ENCODE data around the gene LOXL4. TPM values are rescaled to one million over a fixed set of nuclear protein-coding genes. Genes with fewer than 3 reads are reported as not detected.

The LOXL4 gene
- total and polyA plus RNA-seq, 2 donors from 2014 or later: 3.4 to 15.1 TPM

- TF ChIP-seq, protein P1, sequence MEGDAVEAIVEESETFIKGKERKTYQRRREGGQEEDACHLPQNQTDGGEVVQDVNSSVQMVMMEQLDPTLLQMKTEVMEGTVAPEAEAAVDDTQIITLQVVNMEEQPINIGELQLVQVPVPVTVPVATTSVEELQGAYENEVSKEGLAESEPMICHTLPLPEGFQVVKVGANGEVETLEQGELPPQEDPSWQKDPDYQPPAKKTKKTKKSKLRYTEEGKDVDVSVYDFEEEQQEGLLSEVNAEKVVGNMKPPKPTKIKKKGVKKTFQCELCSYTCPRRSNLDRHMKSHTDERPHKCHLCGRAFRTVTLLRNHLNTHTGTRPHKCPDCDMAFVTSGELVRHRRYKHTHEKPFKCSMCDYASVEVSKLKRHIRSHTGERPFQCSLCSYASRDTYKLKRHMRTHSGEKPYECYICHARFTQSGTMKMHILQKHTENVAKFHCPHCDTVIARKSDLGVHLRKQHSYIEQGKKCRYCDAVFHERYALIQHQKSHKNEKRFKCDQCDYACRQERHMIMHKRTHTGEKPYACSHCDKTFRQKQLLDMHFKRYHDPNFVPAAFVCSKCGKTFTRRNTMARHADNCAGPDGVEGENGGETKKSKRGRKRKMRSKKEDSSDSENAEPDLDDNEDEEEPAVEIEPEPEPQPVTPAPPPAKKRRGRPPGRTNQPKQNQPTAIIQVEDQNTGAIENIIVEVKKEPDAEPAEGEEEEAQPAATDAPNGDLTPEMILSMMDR (IDR thresholded peaks at IDR 0.05; ENCODE audit: borderline replicate concordance, extremely low read depth, insufficient read depth): no peak
- H3K9ac ChIP-seq (ENCODE audit: low read length in 3 of 3): no peak overlapping the region
- no peaks in the 10 kb centered on the region for H3K9me3 ChIP-seq (ENCODE audit: control insufficient read depth in 2 of 3, insufficient read depth in 1 of 3, low read length in 3 of 3)
- DNase-seq (no peak), FAIRE-seq (no peak)
- no peak overlapping the region for H3K27ac ChIP-seq (ENCODE audit: low read depth in 2 of 2, low read length in 2 of 2)
- no peak overlapping the region for H3K4me3 ChIP-seq (ENCODE audit: low read length in 3 of 3)
- H3K36me3 ChIP-seq (ENCODE audit: control insufficient read depth in 2 of 3, insufficient read depth in 3 of 3, low read length in 3 of 3): peaks cover 0 to 19% (median 18%) of the 10 kb centered on the region in 3 donors
- intact Hi-C loops (cut with DNase I): loop anchor here (10.0 kb wide), 1 partner anchor 53 kb away; no protein-coding TSS in a partner anchor
- no peaks in the 10 kb centered on the region for H3K27me3 ChIP-seq (ENCODE audit: control insufficient read depth, insufficient read depth, low read length)
- H3K4me1 ChIP-seq (ENCODE audit: control insufficient read depth in 2 of 3, insufficient read depth in 2 of 3, low read depth in 1 of 3, low read length in 3 of 3): peaks cover 3 to 19% (median 10%) of the 10 kb centered on the region in 3 donors
These were observed 16.6 kb downstream of the LOXL4 start for GRCh38 chr10:98251399-98251798.

DNA sequence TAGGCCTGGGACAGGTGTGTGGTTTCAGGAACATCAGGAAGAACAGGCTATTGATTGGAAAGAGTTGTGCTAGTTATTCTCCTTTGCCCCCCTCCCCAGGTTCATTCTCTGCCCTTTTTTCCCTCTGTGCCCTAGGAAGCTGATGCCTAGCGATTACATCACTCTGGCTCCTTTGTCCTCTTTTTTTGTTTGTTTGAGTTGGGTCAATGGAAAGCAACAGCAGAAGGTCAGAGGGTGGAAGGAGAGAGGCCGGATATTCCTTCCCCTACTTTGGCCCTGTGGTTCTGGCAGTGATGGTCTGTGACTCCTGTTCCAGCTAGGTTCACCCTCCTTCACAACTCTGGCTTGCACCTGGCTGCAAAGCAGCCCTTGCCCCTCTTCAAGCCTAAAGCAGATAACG lies 18.9 kb downstream of the LOXL4 start:
- FAIRE-seq: no peak
- Histone ChIP-seq H3K36me3 (ENCODE audit: control insufficient read depth in 2 of 3, insufficient read depth in 3 of 3, low read length in 3 of 3) (peaks cover 6 to 30% (median 20%) of the 10 kb centered on the region in 3 donors), H3K9me3 (ENCODE audit: control insufficient read depth in 2 of 3, insufficient read depth in 1 of 3, low read length in 3 of 3) (no peaks in the 10 kb centered on the region), H3K4me3 (ENCODE audit: low read length in 3 of 3) (no peak overlapping the region), H3K9ac (ENCODE audit: low read length in 3 of 3) (no peak overlapping the region), H3K27ac (ENCODE audit: low read depth in 2 of 2, low read length in 2 of 2) (no peak overlapping the region), H3K27me3 (ENCODE audit: control insufficient read depth, insufficient read depth, low read length) (no peaks in the 10 kb centered on the region), H3K4me1 (ENCODE audit: control insufficient read depth in 2 of 3, insufficient read depth in 2 of 3, low read depth in 1 of 3, low read length in 3 of 3) (peaks cover 4 to 15% (median 9%) of the 10 kb centered on the region in 3 donors)
- DNase-seq: no peak
- TF ChIP-seq, protein P1 (IDR thresholded peaks at IDR 0.05; ENCODE audit: borderline replicate concordance, extremely low read depth, insufficient read depth): no peak
- intact Hi-C loops (cut with DNase I): no loop called here

DNA sequence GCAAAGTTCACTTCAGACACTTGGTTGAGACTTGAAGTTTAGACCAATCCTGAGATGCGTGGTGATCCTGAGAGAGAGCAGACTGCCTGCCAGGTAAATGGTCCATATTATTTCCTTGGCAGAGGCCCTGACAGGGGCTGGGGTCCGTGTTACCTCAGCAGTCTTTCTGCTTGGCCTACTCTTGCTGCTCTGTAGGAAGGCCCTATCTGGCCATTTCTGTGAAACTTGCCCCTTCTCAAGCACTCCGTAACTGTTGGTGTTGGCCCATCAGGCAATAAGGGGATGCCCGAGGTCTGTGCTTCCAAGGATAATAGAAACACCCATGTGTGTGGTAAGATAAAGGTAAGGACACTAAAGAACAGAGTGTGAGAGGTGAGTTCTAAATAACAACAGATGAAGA lies 20.0 kb downstream of the LOXL4 start:
- intact Hi-C loops (cut with DNase I): no loop called here
- Histone ChIP-seq H3K27me3 (ENCODE audit: control insufficient read depth, insufficient read depth, low read length) (no peaks in the 10 kb centered on the region), H3K4me1 (ENCODE audit: control insufficient read depth in 2 of 3, insufficient read depth in 2 of 3, low read depth in 1 of 3, low read length in 3 of 3) (peaks cover 4 to 15% (median 9%) of the 10 kb centered on the region in 3 donors), H3K4me3 (ENCODE audit: low read length in 3 of 3) (no peak overlapping the region), H3K36me3 (ENCODE audit: control insufficient read depth in 2 of 3, insufficient read depth in 3 of 3, low read length in 3 of 3) (peaks cover 6 to 30% (median 23%) of the 10 kb centered on the region in 3 donors), H3K27ac (ENCODE audit: low read depth in 2 of 2, low read length in 2 of 2) (no peak overlapping the region), H3K9me3 (ENCODE audit: control insufficient read depth in 2 of 3, insufficient read depth in 1 of 3, low read length in 3 of 3) (no peaks in the 10 kb centered on the region), H3K9ac (ENCODE audit: low read length in 3 of 3) (no peak overlapping the region)
- TF ChIP-seq, protein P1 (IDR thresholded peaks at IDR 0.05; ENCODE audit: borderline replicate concordance, extremely low read depth, insufficient read depth): no peak
- DNase-seq: no peak
- no peak for FAIRE-seq

All from kidney (tissue), 14 donors.